Skin of body (tissue), 2 donors: Measurements from ENCODE around the gene ZNF563. TPM values are rescaled to one million over a fixed set of nuclear protein-coding genes. Genes with fewer than 3 reads are reported as not detected.
"Not testable (repeated sequence)": the region's sequence is repeated elsewhere in the genome, so short reads cannot be mapped to it uniquely, and the experiment has no call there.

ENCODE experiments used
- DNase-seq: peaks from one replicate; lab custom pipeline; 2025; lab: John Stamatoyannopoulos, UW
- total RNA-seq: library from RNA; depleted of rRNA; stranded (reverse); fragments of >200 nt; gene quantifications from one replicate; pipeline ENCODE4 v1.2.3, GENCODE V29; 2014

The ZNF563 gene
- 3.9 TPM for total RNA-seq

GRCh38 chr19:12333162-12334159 is at the start of gene ZNF563:
TSS of gene ZNF563 (minus strand) at chr19:12333633. CDS start at chr19:12333482, 151 bp downstream.
- DNase-seq: peak; percentile 97

GRCh38 chr19:12380444-12380737 is 47.0 kb upstream of the ZNF563 start:
- no peak for DNase-seq

GRCh38 chr19:12379732-12380443 is 46.5 kb upstream of the ZNF563 start:
- DNase-seq: no peak

GRCh38 chr19:12374026-12374425 is 40.6 kb upstream of the ZNF563 start:
- no peak for DNase-seq

- DNase-seq: peak; percentile 98
These were observed 32.1 kb upstream of the ZNF563 start, which contains the start of gene ZNF442 for GRCh38 chr19:12365236-12366162. TSS of gene ZNF442 (minus strand) at chr19:12365683. CDS start at chr19:12363631, 2,052 bp downstream.

GRCh38 chr19:12364391-12365235 is 31.2 kb upstream of the ZNF563 start:
- peak; percentile 12 for DNase-seq

GRCh38 chr19:12362236-12362635 is 28.8 kb upstream of the ZNF563 start:
- not testable (repeated sequence) for DNase-seq

GRCh38 chr19:12353375-12353774 is 19.9 kb upstream of the ZNF563 start:
- DNase-seq: no peak

- DNase-seq: no peak
These were observed 17.4 kb upstream of the ZNF563 start for GRCh38 chr19:12350890-12351197.

- DNase-seq: no peak
These were observed 16.9 kb upstream of the ZNF563 start for GRCh38 chr19:12350185-12350889.

GRCh38 chr19:12346896-12347295 is 13.5 kb upstream of the ZNF563 start:
- DNase-seq: no peak

GRCh38 chr19:12345197-12345596 is 11.8 kb upstream of the ZNF563 start:
- no peak for DNase-seq

- DNase-seq: no peak
These were observed 2.1 kb downstream of the ZNF563 start for GRCh38 chr19:12331211-12331941.

GRCh38 chr19:12330340-12330739 is 3.1 kb downstream of the ZNF563 start:
- no peak for DNase-seq

- DNase-seq: no peak
These were observed 7.7 kb downstream of the ZNF563 start for GRCh38 chr19:12325690-12326089.

GRCh38 chr19:12318782-12319413 is 14.5 kb downstream of the ZNF563 start:
- no peak for DNase-seq

- no peak for DNase-seq
These were observed 18.9 kb downstream of the ZNF563 start for GRCh38 chr19:12314553-12314952.

GRCh38 chr19:12308891-12309290 is 24.5 kb downstream of the ZNF563 start:
- not testable (repeated sequence) for DNase-seq

- DNase-seq: no peak
These were observed 38.2 kb downstream of the ZNF563 start for GRCh38 chr19:12295191-12295590.
